Thyroid gland (tissue), 4 donors: ENCODE measurements around the gene MED27. TPM values are rescaled to one million over a fixed set of nuclear protein-coding genes. Genes with fewer than 3 reads are reported as not detected.

ENCODE experiments used
- DNase-seq, 2 donors: peaks; one replicate each; pipeline ENCODE4 v3.0.0-alpha.2; 2019
- H3K27ac ChIP-seq, 3 donors: fragments of 200-600 bp; sonication (generic); 1 replicate in 2 of 3; 2 replicates in 1 of 3; pipeline ENCODE4 v1.5.1; 2016 to 2019; ENCODE audit warnings: mild to moderate bottlenecking in 1 of 3, moderate library complexity in 1 of 3
- H3K27me3 ChIP-seq: fragments of 200-600 bp; sonication (generic); one replicate; pipeline ENCODE4 v1.5.1; 2019
- H3K36me3 ChIP-seq, 2 donors: fragments of 200-600 bp; sonication (generic); one replicate each; pipeline ENCODE4 v1.5.1; 2016 to 2019
- H3K4me1 ChIP-seq, 2 donors: fragments of 200-600 bp; sonication (generic); one replicate each; pipeline ENCODE4 v1.5.1; 2017 to 2019
- H3K4me3 ChIP-seq, 3 donors: fragments of 200-600 bp; sonication (generic); replicated peaks in 1 of 3; 1 replicate in 2 of 3; 2 replicates in 1 of 3; pipeline ENCODE4 v1.5.1; 2016; ENCODE audit warnings: mild to moderate bottlenecking in 1 of 3
- H3K9me3 ChIP-seq: fragments of 200-600 bp; sonication (generic); one replicate; pipeline ENCODE4 v1.5.1; 2017
- POLR2A ChIP-seq, 2 donors: fragments of 450-650 bp; IDR thresholded peaks; one replicate each; pipeline ENCODE4 v1.6.1; 2017; ENCODE audit warnings: antibody characterized with exemption in 2 of 2, mild to moderate bottlenecking in 2 of 2, moderate library complexity in 1 of 2
- whole genome bisulfite sequencing, 2 donors: methylation state at CpG; one replicate each; pipeline ENCODE4 v1.1.5; 2017; 5-methylcytosine and 5-hydroxymethylcytosine counted together
- intact Hi-C: fragments of 100-400 bp; cut with DNase I; formaldehyde crosslinking; loops from one replicate; pipeline ENCODE4 v1.15.1; 2023
- total RNA-seq, 4 donors: library from RNA; depleted of rRNA; stranded (reverse); fragments of >200 nt; gene quantifications; one replicate each; pipeline ENCODE4 v1.2.3, GENCODE V29; 2016
- TF ChIP-seq, protein P1 (sequence below), 6 experiments: fragments of 200-600 bp in 3 of 6; fragments of 450-650 bp in 3 of 6; sonication (generic) in 3 of 6; IDR thresholded peaks; one replicate each; pipeline ENCODE4 v1.5.1; 2016 to 2019; ENCODE audit warnings: antibody characterized with exemption in 6 of 6, mild to moderate bottlenecking in 2 of 6, inconsistent platforms in 1 of 6, moderate library complexity in 1 of 6

The MED27 gene
- total RNA-seq, 4 donors from 2014 or later = 15.3 to 19.5 (median 16.7) TPM

DNA sequence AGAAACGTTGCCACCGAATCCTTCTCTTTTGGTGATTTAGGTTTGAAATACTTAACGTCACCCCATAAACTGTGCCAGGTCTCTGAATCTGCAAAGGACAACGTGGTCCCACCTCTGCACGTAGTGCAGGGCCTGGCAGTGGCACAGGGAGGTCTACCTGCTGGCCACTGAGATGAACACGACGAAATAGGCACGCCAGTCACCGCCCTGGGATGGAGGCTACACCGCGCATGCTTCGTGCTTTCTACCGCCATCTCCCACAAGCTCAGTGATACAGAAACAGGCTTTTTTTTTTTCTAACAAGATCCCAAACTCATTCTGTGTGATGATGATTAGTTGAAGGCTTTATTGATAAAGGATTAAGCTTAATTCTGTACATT, 199.8 kb downstream of the MED27 start:
- intact Hi-C loops = no loop called here
- 97 to 98% methylated on average over 13 of the region's 13 CpGs for WGBS, 2 donors
- H3K36me3 ChIP-seq = no peaks in the 10 kb centered on the region
- H3K4me3 ChIP-seq = no peak overlapping the region
- no peak for TF ChIP-seq POLR2A (IDR thresholded peaks at IDR 0.05)
- TF ChIP-seq, protein P1, sequence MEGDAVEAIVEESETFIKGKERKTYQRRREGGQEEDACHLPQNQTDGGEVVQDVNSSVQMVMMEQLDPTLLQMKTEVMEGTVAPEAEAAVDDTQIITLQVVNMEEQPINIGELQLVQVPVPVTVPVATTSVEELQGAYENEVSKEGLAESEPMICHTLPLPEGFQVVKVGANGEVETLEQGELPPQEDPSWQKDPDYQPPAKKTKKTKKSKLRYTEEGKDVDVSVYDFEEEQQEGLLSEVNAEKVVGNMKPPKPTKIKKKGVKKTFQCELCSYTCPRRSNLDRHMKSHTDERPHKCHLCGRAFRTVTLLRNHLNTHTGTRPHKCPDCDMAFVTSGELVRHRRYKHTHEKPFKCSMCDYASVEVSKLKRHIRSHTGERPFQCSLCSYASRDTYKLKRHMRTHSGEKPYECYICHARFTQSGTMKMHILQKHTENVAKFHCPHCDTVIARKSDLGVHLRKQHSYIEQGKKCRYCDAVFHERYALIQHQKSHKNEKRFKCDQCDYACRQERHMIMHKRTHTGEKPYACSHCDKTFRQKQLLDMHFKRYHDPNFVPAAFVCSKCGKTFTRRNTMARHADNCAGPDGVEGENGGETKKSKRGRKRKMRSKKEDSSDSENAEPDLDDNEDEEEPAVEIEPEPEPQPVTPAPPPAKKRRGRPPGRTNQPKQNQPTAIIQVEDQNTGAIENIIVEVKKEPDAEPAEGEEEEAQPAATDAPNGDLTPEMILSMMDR (IDR thresholded peaks at IDR 0.05) = no peak
- no peak for DNase-seq
- H3K27me3 ChIP-seq = no peaks in the 10 kb centered on the region
- H3K9me3 ChIP-seq = no peaks in the 10 kb centered on the region
- peaks cover 4 to 10% of the 10 kb centered on the region in 2 donors for H3K4me1 ChIP-seq
- no peak overlapping the region for H3K27ac ChIP-seq

DNA sequence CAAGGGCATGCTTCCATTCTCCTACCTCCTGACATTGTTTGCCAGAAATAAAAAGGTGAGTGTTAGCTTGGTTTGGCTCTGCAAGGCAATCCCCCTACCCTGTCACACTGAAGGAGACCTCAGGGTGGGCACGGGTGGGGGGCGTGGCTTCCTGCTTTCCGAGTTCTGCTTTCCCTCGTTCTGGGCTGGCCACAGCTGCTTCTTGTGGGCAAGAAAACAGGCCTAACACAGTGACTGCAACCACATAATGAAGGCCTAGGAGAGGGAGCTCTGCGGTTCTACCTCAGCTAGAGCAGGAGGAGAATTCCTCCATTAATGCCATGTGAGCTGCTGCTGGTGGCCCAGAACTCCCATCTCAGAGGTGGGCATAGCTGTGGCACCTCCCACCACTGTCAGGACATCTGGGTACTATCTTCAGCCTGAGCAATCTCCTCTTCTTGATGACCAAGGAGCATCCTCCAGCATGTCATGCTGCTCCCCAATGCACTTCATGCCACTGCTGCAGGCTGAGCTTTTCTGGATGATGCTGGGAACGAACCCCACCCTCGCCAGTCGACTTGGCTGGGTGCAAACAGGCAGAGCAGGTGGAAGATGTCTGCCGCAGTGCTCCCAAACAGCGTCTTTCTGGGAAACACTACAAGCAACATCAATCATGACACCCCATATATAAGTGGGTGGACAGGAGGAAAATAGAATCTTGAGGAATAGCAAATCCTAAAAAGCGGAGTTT, 200.3 kb downstream of the MED27 start:
- WGBS, 2 donors = 80 to 91% methylated on average over 10 to 11 of the region's 11 CpGs
- peaks cover 0 to 4% of the 10 kb centered on the region in 2 donors for H3K4me1 ChIP-seq
- TF ChIP-seq, protein P1 (IDR thresholded peaks at IDR 0.05) = no peak
- TF ChIP-seq POLR2A (IDR thresholded peaks at IDR 0.05) = no peak
- no peak overlapping the region for H3K4me3 ChIP-seq
- no peak overlapping the region for H3K27ac ChIP-seq
- no peak for DNase-seq
- no peaks in the 10 kb centered on the region for H3K9me3 ChIP-seq
- H3K36me3 ChIP-seq = no peaks in the 10 kb centered on the region
- H3K27me3 ChIP-seq = no peaks in the 10 kb centered on the region
- intact Hi-C loops = no loop called here

DNA sequence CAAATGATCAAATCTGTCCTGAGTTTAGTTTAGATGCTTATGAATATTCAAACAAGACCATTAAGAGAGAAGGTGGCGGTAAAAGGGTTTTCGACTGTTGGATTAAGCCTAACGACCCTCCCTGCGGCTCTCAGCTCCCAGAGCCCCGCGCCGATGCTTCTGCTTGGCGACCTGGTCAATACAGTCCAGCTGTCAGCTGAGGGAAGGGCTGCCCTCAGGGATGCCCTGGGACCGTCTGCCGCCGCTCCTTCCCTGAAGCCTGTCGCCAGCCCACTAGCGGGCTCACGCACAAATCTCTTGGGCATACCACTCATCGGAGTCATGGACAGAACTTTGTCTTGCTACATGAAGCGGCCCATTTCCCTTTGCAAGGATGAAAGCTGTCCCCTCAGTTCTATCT, 203.2 kb downstream of the MED27 start:
- 89 to 95% methylated on average over 16 of the region's 16 CpGs for WGBS, 2 donors
- no peaks in the 10 kb centered on the region for H3K9me3 ChIP-seq
- H3K4me3 ChIP-seq = no peak overlapping the region
- no peaks in the 10 kb centered on the region for H3K36me3 ChIP-seq
- TF ChIP-seq, protein P1 (IDR thresholded peaks at IDR 0.05) = no peak
- TF ChIP-seq POLR2A (IDR thresholded peaks at IDR 0.05) = no peak
- DNase-seq = no peak
- H3K27me3 ChIP-seq = no peaks in the 10 kb centered on the region
- H3K4me1 ChIP-seq = no peaks in the 10 kb centered on the region
- intact Hi-C loops = no loop called here
- H3K27ac ChIP-seq = no peak overlapping the region

DNA sequence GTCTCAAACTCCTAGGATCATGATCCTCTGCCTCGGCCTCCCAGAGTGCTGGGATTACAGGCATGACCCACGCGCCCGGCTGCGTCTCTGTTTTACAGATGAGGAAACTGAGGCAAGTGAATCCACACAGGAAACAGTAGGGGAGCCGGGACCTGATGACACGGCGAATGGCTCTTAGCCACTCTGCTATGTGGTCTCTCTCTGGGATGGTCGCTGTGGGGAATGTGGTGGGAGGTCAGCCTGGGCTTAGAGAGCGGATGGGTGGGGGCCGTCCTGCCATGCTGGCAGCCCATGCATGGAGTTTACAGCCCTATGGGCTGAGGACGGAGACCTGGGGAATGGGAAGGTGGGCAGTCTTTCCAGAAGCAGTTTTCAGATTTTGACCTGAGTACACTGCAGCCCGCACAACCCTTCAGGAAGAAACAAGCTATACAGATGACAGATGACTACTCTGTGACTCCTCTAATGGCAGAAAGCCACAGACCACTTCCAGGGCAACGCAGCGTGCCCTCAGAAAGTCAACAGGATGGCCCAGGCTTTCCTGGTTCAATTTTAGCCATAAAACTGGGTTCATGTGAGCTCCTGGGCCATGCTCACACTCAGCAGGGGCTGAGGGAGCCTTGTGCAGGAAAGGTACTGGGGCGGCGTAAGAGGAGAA, 203.7 kb downstream of the MED27 start:
- no peak overlapping the region for H3K4me3 ChIP-seq
- no peak for TF ChIP-seq POLR2A (IDR thresholded peaks at IDR 0.05)
- TF ChIP-seq, protein P1 (IDR thresholded peaks at IDR 0.05) = no peak
- H3K36me3 ChIP-seq = no peaks in the 10 kb centered on the region
- intact Hi-C loops = no loop called here
- no peaks in the 10 kb centered on the region for H3K9me3 ChIP-seq
- DNase-seq = no peak
- WGBS, 2 donors = 85 to 92% methylated on average over 17 of the region's 17 CpGs
- no peaks in the 10 kb centered on the region for H3K27me3 ChIP-seq
- no peaks in the 10 kb centered on the region for H3K4me1 ChIP-seq
- H3K27ac ChIP-seq = no peak overlapping the region
